Central memory CD8-positive, alpha-beta T cell (primary cell): ENCODE data around the gene AHCYL2.

Experiments used
- ATAC-seq: fragments of 150-1000 bp; cut with Tn5 transposase; replicated peaks from 2 replicates; pipeline ENCODE4 v1.10.0; 2022; ENCODE audit warnings: mild to moderate bottlenecking, moderate FRiP score, moderate number of reproducible peaks; ENCODE audit not compliant: poor library complexity, severe bottlenecking; ENCODE audit errors: extremely low read depth
- DNase-seq, 2 donors: peaks; one replicate each; pipeline ENCODE4 v3.0.0; 2021; ENCODE audit warnings: low spot score in 2 of 2
- H3K27ac Mint-ChIP-seq: one replicate; pipeline ENCODE4 v1.8.0; 2022; ENCODE audit warnings: low read depth, mild to moderate bottlenecking, moderate library complexity, mixed read lengths
- H3K27me3 Mint-ChIP-seq: one replicate; pipeline ENCODE4 v1.8.0; 2022; ENCODE audit warnings: mixed read lengths
- H3K36me3 Mint-ChIP-seq: one replicate; pipeline ENCODE4 v1.8.0; 2022; ENCODE audit warnings: mild to moderate bottlenecking, moderate library complexity, mixed read lengths; ENCODE audit not compliant: insufficient read depth
- H3K4me1 Mint-ChIP-seq: one replicate; pipeline ENCODE4 v1.8.0; 2022; ENCODE audit warnings: mixed read lengths
- H3K4me3 Mint-ChIP-seq: one replicate; pipeline ENCODE4 v1.8.0; 2022; ENCODE audit warnings: mild to moderate bottlenecking, moderate library complexity, mixed read lengths
- H3K9me3 Mint-ChIP-seq: one replicate; pipeline ENCODE4 v1.8.0; 2022; ENCODE audit warnings: mixed read lengths

Gene AHCYL2

DNA sequence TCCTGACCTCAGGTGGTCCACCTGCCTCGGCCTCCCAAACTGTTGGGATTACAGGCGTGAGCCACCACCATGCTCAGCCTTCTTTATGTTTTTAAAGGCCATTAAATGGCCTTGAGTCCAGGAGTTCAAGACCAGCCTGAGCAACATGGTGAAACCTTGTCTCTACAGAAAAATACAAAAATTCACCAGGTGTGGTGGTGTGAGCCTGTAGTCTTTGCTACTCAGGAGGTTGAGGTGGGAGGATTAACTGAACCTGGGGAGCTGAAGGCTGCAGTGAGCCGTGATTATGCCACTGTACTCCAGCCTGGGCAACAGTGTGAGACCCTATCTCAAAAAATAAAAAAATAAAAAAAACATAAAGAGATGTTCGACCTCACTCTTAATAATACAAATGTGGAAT, 25.4 kb upstream of the AHCYL2 start:
- Mint-ChIP-seq H3K4me3 (no peak overlapping the region), H3K27ac (no peak overlapping the region), H3K4me1 (no peaks in the 10 kb centered on the region), H3K36me3 (no peaks in the 10 kb centered on the region), H3K27me3 (peaks cover 33% of the 10 kb centered on the region), H3K9me3 (no peaks in the 10 kb centered on the region)
- ATAC-seq (no peak), DNase-seq (no peak)

GRCh38 chr7:129202058-129202777, 22.6 kb upstream of the AHCYL2 start:
- Mint-ChIP-seq H3K4me1 (no peaks in the 10 kb centered on the region), H3K27me3 (peaks cover 33% of the 10 kb centered on the region), H3K36me3 (no peaks in the 10 kb centered on the region), H3K4me3 (no peak overlapping the region), H3K9me3 (no peaks in the 10 kb centered on the region), H3K27ac (no peak overlapping the region)
- ATAC-seq (no peak), DNase-seq (no peak)

GRCh38 chr7:129203050-129203741, 21.6 kb upstream of the AHCYL2 start:
- H3K9me3 Mint-ChIP-seq = no peaks in the 10 kb centered on the region
- DNase-seq (no peak), ATAC-seq (no peak)
- no peaks in the 10 kb centered on the region for H3K4me1 Mint-ChIP-seq
- no peak overlapping the region for H3K27ac Mint-ChIP-seq
- peaks cover 33% of the 10 kb centered on the region for H3K27me3 Mint-ChIP-seq
- no peak overlapping the region for H3K4me3 Mint-ChIP-seq
- H3K36me3 Mint-ChIP-seq = no peaks in the 10 kb centered on the region

- no peak for ATAC-seq
- H3K4me1 Mint-ChIP-seq = no peaks in the 10 kb centered on the region
- H3K9me3 Mint-ChIP-seq = no peaks in the 10 kb centered on the region
- H3K27me3 Mint-ChIP-seq = peaks cover 45% of the 10 kb centered on the region
- no peaks in the 10 kb centered on the region for H3K36me3 Mint-ChIP-seq
- H3K27ac Mint-ChIP-seq = no peak overlapping the region
- DNase-seq = no peak
- H3K4me3 Mint-ChIP-seq = no peak overlapping the region
Observed at GRCh38 chr7:129205126-129205818, 19.6 kb upstream of the AHCYL2 start.

DNA sequence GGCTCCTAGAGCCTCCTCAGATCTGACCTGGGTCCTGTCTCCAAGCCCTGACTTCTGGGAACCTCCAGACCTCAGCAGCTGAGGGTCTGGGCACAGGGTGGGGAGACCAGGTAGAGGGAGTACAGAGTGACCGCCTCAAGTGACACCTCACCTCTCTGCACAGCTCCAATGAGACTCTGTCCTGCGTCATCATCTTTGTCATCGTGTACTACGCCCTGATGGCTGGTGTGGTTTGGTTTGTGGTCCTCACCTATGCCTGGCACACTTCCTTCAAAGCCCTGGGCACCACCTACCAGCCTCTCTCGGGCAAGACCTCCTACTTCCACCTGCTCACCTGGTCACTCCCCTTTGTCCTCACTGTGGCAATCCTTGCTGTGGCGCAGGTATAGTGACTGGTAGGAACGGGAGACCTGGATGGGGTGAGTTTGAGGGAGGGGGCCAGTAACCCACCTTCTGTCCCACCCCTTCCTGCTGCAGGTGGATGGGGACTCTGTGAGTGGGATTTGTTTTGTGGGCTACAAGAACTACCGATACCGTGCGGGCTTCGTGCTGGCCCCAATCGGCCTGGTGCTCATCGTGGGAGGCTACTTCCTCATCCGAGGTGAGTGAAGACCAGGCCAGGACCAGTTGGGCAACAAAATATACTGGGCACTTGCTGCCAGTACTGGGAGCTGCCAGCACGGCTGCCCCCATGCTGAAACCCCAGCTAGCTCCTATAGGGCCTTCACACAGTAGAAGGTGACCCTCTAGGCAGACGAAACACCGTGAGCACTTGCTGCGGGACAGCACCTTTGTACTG, 18.6 kb upstream of the AHCYL2 start:
- DNase-seq = no peak
- Mint-ChIP-seq H3K27me3 (peaks cover 46% of the 10 kb centered on the region), H3K36me3 (no peaks in the 10 kb centered on the region), H3K9me3 (no peaks in the 10 kb centered on the region), H3K4me1 (no peaks in the 10 kb centered on the region), H3K4me3 (no peak overlapping the region), H3K27ac (no peak overlapping the region)
- ATAC-seq = peak; percentile 76

- Mint-ChIP-seq H3K4me3 (no peak overlapping the region), H3K27ac (no peak overlapping the region), H3K36me3 (no peaks in the 10 kb centered on the region)
Observed at GRCh38 chr7:129208667-129209066, 16.2 kb upstream of the AHCYL2 start.

DNA sequence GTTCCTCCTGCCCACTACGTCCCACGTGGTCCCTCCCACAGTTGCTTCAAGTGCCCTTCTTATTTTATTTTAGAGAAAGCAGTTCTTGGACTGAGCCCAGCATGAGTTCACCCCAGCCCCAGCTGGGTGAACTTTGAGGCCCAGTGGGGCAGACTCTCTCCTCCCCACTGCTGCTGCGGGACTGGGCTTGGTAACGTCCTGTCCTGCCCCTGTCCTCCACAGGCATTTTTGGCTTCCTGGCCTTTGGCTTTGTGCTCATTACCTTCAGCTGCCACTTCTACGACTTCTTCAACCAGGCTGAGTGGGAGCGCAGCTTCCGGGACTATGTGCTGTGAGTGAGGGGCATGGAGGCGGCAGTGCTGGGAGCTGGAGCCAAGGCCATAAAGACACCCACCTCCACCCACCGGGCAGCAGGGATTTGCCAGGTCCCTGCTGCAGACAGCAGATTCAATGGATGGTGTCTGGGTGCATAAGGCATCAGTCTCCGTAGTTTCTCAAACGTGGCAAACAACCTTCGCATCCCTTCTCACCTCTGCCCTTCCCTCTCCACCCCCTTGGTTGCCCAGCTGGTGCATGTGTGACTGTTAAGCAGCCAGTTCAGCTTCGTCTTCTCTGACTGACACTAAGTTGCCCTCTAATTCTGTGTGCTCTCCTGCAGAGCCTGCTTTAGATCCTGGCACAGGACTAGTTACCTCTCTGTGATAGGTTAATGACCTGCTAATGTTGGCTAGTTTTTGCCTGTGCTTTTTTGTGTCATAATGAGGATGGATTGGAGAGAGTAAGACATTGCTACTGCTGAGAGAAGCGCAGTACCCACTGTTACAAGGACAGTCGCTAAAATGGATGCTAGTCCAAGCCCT, 15.5 kb upstream of the AHCYL2 start:
- Mint-ChIP-seq H3K4me1 (no peaks in the 10 kb centered on the region), H3K4me3 (no peak overlapping the region), H3K27me3 (peaks cover 22% of the 10 kb centered on the region), H3K27ac (no peak overlapping the region), H3K9me3 (no peaks in the 10 kb centered on the region), H3K36me3 (no peaks in the 10 kb centered on the region)
- DNase-seq (no peak), ATAC-seq (no peak)

More at GRCh38 chr7:129208667-129209066, 16.2 kb upstream of the AHCYL2 start:
- no peak for DNase-seq
- Mint-ChIP-seq H3K9me3 (no peaks in the 10 kb centered on the region), H3K4me1 (no peaks in the 10 kb centered on the region), H3K27me3 (peaks cover 26% of the 10 kb centered on the region)
- ATAC-seq = no peak

- H3K27me3 Mint-ChIP-seq = peaks cover 22% of the 10 kb centered on the region
- H3K9me3 Mint-ChIP-seq = no peaks in the 10 kb centered on the region
- no peak overlapping the region for H3K4me3 Mint-ChIP-seq
- ATAC-seq (no peak), DNase-seq (peak; percentile 28 to 35)
- no peak overlapping the region for H3K27ac Mint-ChIP-seq
- peaks cover 1% of the 10 kb centered on the region for H3K36me3 Mint-ChIP-seq
- H3K4me1 Mint-ChIP-seq = no peaks in the 10 kb centered on the region
Observed at GRCh38 chr7:129210256-129210988, 14.4 kb upstream of the AHCYL2 start.

DNA sequence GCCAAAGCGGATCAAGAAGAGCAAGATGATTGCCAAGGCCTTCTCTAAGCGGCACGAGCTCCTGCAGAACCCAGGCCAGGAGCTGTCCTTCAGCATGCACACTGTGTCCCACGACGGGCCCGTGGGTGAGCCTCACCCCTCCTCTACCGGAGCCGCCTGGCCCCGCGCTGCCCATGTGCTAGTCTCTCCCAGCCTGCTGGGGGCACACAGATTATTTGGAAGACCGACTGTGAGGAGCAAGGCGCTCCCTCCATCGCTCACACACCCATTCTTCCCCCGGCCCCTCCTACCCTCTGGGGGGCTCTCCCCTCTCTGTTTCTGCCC, 13.9 kb upstream of the AHCYL2 start:
- Mint-ChIP-seq H3K27ac (no peak overlapping the region), H3K27me3 (peaks cover 22% of the 10 kb centered on the region), H3K9me3 (no peaks in the 10 kb centered on the region), H3K4me1 (no peaks in the 10 kb centered on the region), H3K36me3 (peaks cover 1% of the 10 kb centered on the region), H3K4me3 (no peak overlapping the region)
- ATAC-seq (no peak), DNase-seq (no peak)

DNA sequence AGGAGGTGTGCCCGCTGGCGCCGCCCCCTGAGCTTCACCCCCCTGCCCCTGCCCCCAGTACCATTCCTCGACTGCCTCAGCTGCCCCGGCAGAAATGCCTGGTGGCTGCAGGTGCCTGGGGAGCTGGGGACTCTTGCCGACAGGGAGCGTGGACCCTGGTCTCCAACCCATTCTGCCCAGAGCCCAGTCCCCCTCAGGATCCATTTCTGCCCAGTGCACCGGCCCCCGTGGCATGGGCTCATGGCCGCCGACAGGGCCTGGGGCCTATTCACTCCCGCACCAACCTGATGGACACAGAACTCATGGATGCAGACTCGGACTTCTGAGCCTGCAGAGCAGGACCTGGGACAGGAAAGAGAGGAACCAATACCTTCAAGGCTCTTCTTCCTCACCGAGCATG, 12.7 kb upstream of the AHCYL2 start:
- H3K27me3 Mint-ChIP-seq = peaks cover 27% of the 10 kb centered on the region
- no peak overlapping the region for H3K27ac Mint-ChIP-seq
- peaks cover 1% of the 10 kb centered on the region for H3K36me3 Mint-ChIP-seq
- no peak overlapping the region for H3K4me3 Mint-ChIP-seq
- ATAC-seq = no peak
- no peaks in the 10 kb centered on the region for H3K4me1 Mint-ChIP-seq
- H3K9me3 Mint-ChIP-seq = no peaks in the 10 kb centered on the region
- DNase-seq = no peak

- Mint-ChIP-seq H3K27me3 (peaks cover 31% of the 10 kb centered on the region), H3K27ac (no peak overlapping the region), H3K9me3 (no peaks in the 10 kb centered on the region), H3K36me3 (peaks cover 1% of the 10 kb centered on the region), H3K4me3 (no peak overlapping the region), H3K4me1 (no peaks in the 10 kb centered on the region)
- ATAC-seq (no peak), DNase-seq (no peak)
Observed at GRCh38 chr7:129212596-129212995, 12.2 kb upstream of the AHCYL2 start.
